ENCODE measurements around the gene IGHMBP2. TPM values are rescaled to one million over a fixed set of nuclear protein-coding genes. Genes with fewer than 3 reads are reported as not detected.

Gene IGHMBP2
- total RNA-seq, 4 donors from 2014 or later: 25.2 to 195 (median 111) TPM

- intact Hi-C loops (cut with DNase I; ENCODE audit: low total_unique reads): loop anchor here (5.0 kb wide), 1 partner anchor 54 kb away; no protein-coding TSS in a partner anchor
- in situ Hi-C loops (cut with MboI; ENCODE audit: low pct_ligation_motif_present in 1 of 4, low pct_unique_long_range_greater_than_20kb in 1 of 4, low sequenced_read_pairs in 3 of 4): no loop called here
Observed at GRCh38 chr11:68948496-68948895, 44.8 kb downstream of the IGHMBP2 start.

GRCh38 chr11:68948935-68949334 is 45.2 kb downstream of the IGHMBP2 start:
- H3K9me3 ChIP-seq: no peaks in the 10 kb centered on the region
- H3K4me1 ChIP-seq: peaks cover 0 to 15% (median 6%) of the 10 kb centered on the region in 4 donors
- intact Hi-C loops (cut with DNase I; ENCODE audit: low total_unique reads): loop anchor here (5.0 kb wide), 1 partner anchor 53 kb away; no protein-coding TSS in a partner anchor
- no peaks in the 10 kb centered on the region for H3K27me3 ChIP-seq
- DNase-seq: no peak
- peak overlapping the region in 2 of 4 donors; percentile 1 to 81 for H3K27ac ChIP-seq
- H3K4me3 ChIP-seq: no peak overlapping the region
- 77 to 95% methylated on average over 3 to 17 of the region's 17 CpGs for WGBS, 2 donors (ENCODE audit: low coverage in 1 of 2)
- in situ Hi-C loops (cut with MboI; ENCODE audit: low pct_ligation_motif_present in 1 of 4, low pct_unique_long_range_greater_than_20kb in 1 of 4, low sequenced_read_pairs in 3 of 4): no loop called here
- H3K36me3 ChIP-seq: no peaks in the 10 kb centered on the region
- TF ChIP-seq POLR2A (IDR thresholded peaks at IDR 0.05) (no peak), CTCF (IDR thresholded peaks at IDR 0.05) (no peak), EP300 (IDR thresholded peaks at IDR 0.05; ENCODE audit: low read depth) (no peak), POLR2AphosphoS5 (IDR thresholded peaks at IDR 0.05) (no peak)

More at GRCh38 chr11:68948496-68948895, 44.8 kb downstream of the IGHMBP2 start:
- Histone ChIP-seq H3K4me1 (peaks cover 2 to 15% (median 10%) of the 10 kb centered on the region in 4 donors), H3K27ac (peak overlapping the region in 2 of 4 donors; percentile 81 to 89), H3K27me3 (no peaks in the 10 kb centered on the region), H3K4me3 (no peak overlapping the region), H3K9me3 (no peaks in the 10 kb centered on the region), H3K36me3 (no peaks in the 10 kb centered on the region)
- WGBS, 2 donors (ENCODE audit: low coverage in 1 of 2): 54 to 94% methylated on average over 2 of the region's 2 CpGs
- TF ChIP-seq POLR2A (IDR thresholded peaks at IDR 0.05): no peak
- no peak for TF ChIP-seq POLR2AphosphoS5 (IDR thresholded peaks at IDR 0.05)
- no peak for DNase-seq

GRCh38 chr11:68950270-68950669 is 46.6 kb downstream of the IGHMBP2 start:
- H3K4me3 ChIP-seq: no peak overlapping the region
- no peak for DNase-seq
- peak overlapping the region in 2 of 4 donors; percentile 7 to 39 for H3K27ac ChIP-seq
- intact Hi-C loops (cut with DNase I; ENCODE audit: low total_unique reads): no loop called here
- H3K36me3 ChIP-seq: no peaks in the 10 kb centered on the region
- H3K27me3 ChIP-seq: no peaks in the 10 kb centered on the region
- peaks cover 3 to 21% (median 10%) of the 10 kb centered on the region in 4 donors for H3K4me1 ChIP-seq
- in situ Hi-C loops (cut with MboI; ENCODE audit: low pct_ligation_motif_present in 1 of 4, low pct_unique_long_range_greater_than_20kb in 1 of 4, low sequenced_read_pairs in 3 of 4): no loop called here
- H3K9me3 ChIP-seq: no peaks in the 10 kb centered on the region
- WGBS, 2 donors (ENCODE audit: low coverage in 1 of 2): 60 to 78% methylated on average over 1 to 5 of the region's 5 CpGs
- no peak for TF ChIP-seq POLR2A (IDR thresholded peaks at IDR 0.05)
- TF ChIP-seq CTCF (IDR thresholded peaks at IDR 0.05): peak in 2 of 5 experiments; percentile 8 to 14

- no peak for DNase-seq
- 83% methylated on average over 9 of the region's 9 CpGs; no CpG with 5 or more reads in 1 of the 2 donors for WGBS, 2 donors (ENCODE audit: low coverage in 1 of 2)
- Histone ChIP-seq H3K4me1 (peaks cover 6 to 23% (median 13%) of the 10 kb centered on the region in 4 donors), H3K9me3 (no peaks in the 10 kb centered on the region), H3K27ac (peak overlapping the region in 1 of 4 donors; percentile 4), H3K36me3 (no peaks in the 10 kb centered on the region), H3K27me3 (no peaks in the 10 kb centered on the region), H3K4me3 (no peak overlapping the region)
- TF ChIP-seq POLR2AphosphoS5 (IDR thresholded peaks at IDR 0.05): no peak
- intact Hi-C loops (cut with DNase I; ENCODE audit: low total_unique reads): no loop called here
- in situ Hi-C loops (cut with MboI; ENCODE audit: low pct_ligation_motif_present in 1 of 4, low pct_unique_long_range_greater_than_20kb in 1 of 4, low sequenced_read_pairs in 3 of 4): no loop called here
Observed at GRCh38 chr11:68950762-68951161, 47.1 kb downstream of the IGHMBP2 start.

GRCh38 chr11:68954836-68955606 is 51.3 kb downstream of the IGHMBP2 start:
- in situ Hi-C loops (cut with MboI; ENCODE audit: low pct_ligation_motif_present in 1 of 4, low pct_unique_long_range_greater_than_20kb in 1 of 4, low sequenced_read_pairs in 3 of 4) (no loop called here), intact Hi-C loops (cut with DNase I; ENCODE audit: low total_unique reads) (no loop called here)
- no peaks in the 10 kb centered on the region for H3K9me3 ChIP-seq
- no peak overlapping the region for H3K4me3 ChIP-seq
- H3K27me3 ChIP-seq: no peaks in the 10 kb centered on the region
- no peaks in the 10 kb centered on the region for H3K36me3 ChIP-seq
- peak; percentile 77 for DNase-seq
- peaks cover 6 to 17% (median 15%) of the 10 kb centered on the region in 4 donors for H3K4me1 ChIP-seq
- 36 to 67% methylated on average over 1 to 29 of the region's 30 CpGs for WGBS, 2 donors (ENCODE audit: low coverage in 1 of 2)
- TF ChIP-seq POLR2A (IDR thresholded peaks at IDR 0.05) (no peak), POLR2AphosphoS5 (IDR thresholded peaks at IDR 0.05) (peak; percentile 36 to 63 (median 46))
- peak overlapping the region; percentile 50 to 85 (median 73) for H3K27ac ChIP-seq
